ENCODE data around the gene ZNF283.

The ZNF283 gene

DNA sequence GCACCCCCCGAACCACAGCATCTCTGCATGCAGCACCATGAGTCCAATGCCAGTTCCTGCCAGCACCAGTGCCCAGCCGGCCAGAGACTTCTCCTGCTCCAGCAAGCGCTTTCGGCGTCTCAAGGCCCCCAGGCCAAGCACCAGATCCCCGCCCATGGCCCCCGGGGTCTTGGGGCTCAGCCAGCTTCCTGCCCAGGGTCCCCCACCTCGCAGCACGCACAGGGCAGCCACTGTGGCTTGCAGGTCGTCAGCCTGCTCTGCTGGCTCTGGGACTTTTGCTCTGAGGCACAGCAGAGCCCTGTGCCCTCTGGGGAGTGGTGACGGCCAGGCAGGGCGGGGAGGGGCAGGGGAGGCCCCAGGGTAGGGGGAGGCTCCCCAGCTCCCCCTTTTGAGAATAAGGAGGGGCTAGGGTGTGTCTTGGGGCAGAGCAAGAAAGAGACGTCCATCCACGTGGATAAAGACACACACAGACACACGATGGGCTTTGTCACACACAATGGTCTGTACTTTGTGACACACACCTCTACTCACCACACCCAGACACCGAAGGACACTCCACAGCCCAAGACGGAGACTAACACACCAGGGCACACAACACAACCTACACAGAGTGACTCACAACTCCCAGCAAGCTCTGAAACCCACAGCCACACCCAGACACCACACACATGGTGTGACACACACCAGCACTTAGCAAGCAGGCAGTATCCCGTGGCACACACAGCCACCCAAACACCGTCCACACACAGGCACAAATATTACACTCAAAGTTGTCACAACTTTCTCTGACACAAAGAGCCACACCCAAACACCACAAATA lies 46.2 kb upstream of the ZNF283 start, which contains the start of gene KCNN4 (continued):
- TF ChIP-seq, protein P1, sequence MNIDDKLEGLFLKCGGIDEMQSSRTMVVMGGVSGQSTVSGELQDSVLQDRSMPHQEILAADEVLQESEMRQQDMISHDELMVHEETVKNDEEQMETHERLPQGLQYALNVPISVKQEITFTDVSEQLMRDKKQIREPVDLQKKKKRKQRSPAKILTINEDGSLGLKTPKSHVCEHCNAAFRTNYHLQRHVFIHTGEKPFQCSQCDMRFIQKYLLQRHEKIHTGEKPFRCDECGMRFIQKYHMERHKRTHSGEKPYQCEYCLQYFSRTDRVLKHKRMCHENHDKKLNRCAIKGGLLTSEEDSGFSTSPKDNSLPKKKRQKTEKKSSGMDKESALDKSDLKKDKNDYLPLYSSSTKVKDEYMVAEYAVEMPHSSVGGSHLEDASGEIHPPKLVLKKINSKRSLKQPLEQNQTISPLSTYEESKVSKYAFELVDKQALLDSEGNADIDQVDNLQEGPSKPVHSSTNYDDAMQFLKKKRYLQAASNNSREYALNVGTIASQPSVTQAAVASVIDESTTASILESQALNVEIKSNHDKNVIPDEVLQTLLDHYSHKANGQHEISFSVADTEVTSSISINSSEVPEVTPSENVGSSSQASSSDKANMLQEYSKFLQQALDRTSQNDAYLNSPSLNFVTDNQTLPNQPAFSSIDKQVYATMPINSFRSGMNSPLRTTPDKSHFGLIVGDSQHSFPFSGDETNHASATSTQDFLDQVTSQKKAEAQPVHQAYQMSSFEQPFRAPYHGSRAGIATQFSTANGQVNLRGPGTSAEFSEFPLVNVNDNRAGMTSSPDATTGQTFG (tag by site-specific recombination; IDR thresholded peaks at IDR 0.05; ENCODE audit: borderline replicate concordance) = 0 out of 2 replicates have a peak, but pooled peaks have one; percentile 44
- TF ChIP-seq ZNF184 (tag by site-specific recombination; IDR thresholded peaks at IDR 0.05) = no peak
- TF ChIP-seq ZNF514 (tag by site-specific recombination; IDR thresholded peaks at IDR 0.05) = no peak
- no peak for TF ChIP-seq KLF8 (tag by site-specific recombination; IDR thresholded peaks at IDR 0.05)
- TF ChIP-seq ZNF274 (IDR thresholded peaks at IDR 0.05; ENCODE audit: low read length) = no peak
- TF ChIP-seq ZNF274 (tag by site-specific recombination; IDR thresholded peaks at IDR 0.05; ENCODE audit: borderline replicate concordance) = 0 out of 2 replicates have a peak, but pooled peaks have one; percentile 51
- TF ChIP-seq GLI2 (tag by site-specific recombination; IDR thresholded peaks at IDR 0.05; ENCODE audit: borderline replicate concordance, low read depth) = no peak
- TF ChIP-seq KLF1 (tag by site-specific recombination; IDR thresholded peaks at IDR 0.05) = peak; percentile 97
- no peak for TF ChIP-seq ZNF521 (tag by site-specific recombination; IDR thresholded peaks at IDR 0.05)

DNA sequence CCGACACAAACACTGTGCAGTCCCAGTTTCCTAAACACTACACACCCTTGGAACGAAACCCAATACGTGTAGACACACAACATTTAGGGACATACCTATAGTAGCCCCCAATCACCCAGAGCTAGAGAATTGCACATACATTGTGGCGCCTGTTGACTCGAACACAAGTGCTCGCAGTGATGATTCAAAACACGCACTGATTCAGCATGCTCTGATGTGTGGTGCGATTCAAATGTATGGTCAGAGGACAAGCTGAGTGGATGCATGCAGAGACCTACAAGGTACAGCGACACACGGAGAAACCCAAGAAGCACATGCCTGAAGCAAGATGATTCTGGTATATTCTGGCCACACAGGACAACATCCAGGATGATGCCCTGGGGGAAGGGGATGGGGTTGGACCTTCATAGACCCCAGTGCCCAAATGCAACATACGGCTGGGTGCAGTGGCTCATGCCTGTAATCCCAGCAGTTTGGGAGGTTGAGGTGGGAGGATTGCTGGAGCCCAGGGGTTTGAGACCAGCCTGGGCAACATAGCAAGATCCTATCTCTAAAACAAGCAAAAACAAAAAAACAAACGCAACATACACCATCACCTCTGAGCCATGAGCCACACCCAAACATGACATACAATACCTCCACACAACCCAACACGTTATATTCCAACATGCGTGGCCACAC lies 45.4 kb upstream of the ZNF283 start:
- no peak overlapping the region for H3K27ac ChIP-seq (ENCODE audit: extremely low read depth, low read depth, low read length)
- no peak overlapping the region for H3K4me3 ChIP-seq (ENCODE audit: low read depth, low read length)
- CTCF ChIA-PET = interaction anchor here (9.2 to 17.4 kb wide), 2 partner anchors 15 to 38 kb away, joined by 173 to 203 read pairs; no protein-coding TSS in a partner anchor
- H3K4me1 ChIP-seq (ENCODE audit: control insufficient read depth, insufficient read depth, low read length) = peaks cover 5% of the 10 kb centered on the region
- H3K36me3 ChIP-seq (ENCODE audit: control insufficient read depth in 2 of 2, insufficient read depth in 1 of 2, low read length in 2 of 2) = no peaks in the 10 kb centered on the region
- POLR2A ChIA-PET = no interaction called here
- H3K9me3 ChIP-seq (ENCODE audit: control insufficient read depth, insufficient read depth, low read depth, low read length) = no peaks in the 10 kb centered on the region
- TF ChIP-seq ZNF239 (tag by site-specific recombination; IDR thresholded peaks at IDR 0.05) (no peak), ZNF202 (tag by site-specific recombination; IDR thresholded peaks at IDR 0.05; ENCODE audit: borderline replicate concordance) (no peak), ZNF391 (tag by site-specific recombination; IDR thresholded peaks at IDR 0.05; ENCODE audit: borderline replicate concordance, low read depth) (no peak), ZNF223 (tag by site-specific recombination; IDR thresholded peaks at IDR 0.05) (0 out of 2 replicates have a peak, but pooled peaks have one; percentile 30), ZNF837 (tag by site-specific recombination; IDR thresholded peaks at IDR 0.05) (no peak), ZNF121 (tag by site-specific recombination; IDR thresholded peaks at IDR 0.05) (peak; percentile 98), SP2 (tag by site-specific recombination; IDR thresholded peaks at IDR 0.05) (no peak), ZNF169 (tag by site-specific recombination; IDR thresholded peaks at IDR 0.05) (peak; percentile 27; the same call in 1 of the 2 replicates), ZNF354C (tag by site-specific recombination; IDR thresholded peaks at IDR 0.05; ENCODE audit: borderline replicate concordance, low read depth) (no peak), ZNF157 (tag by site-specific recombination; IDR thresholded peaks at IDR 0.05) (peak; percentile 44; the same call in 1 of the 2 replicates), ZNF311 (tag by site-specific recombination; IDR thresholded peaks at IDR 0.05; ENCODE audit: borderline replicate concordance) (no peak), BCL11A (tag by site-specific recombination; IDR thresholded peaks at IDR 0.05; ENCODE audit: low read depth) (0 out of 2 replicates have a peak, but pooled peaks have one; percentile 29), SCRT2 (tag by site-specific recombination; IDR thresholded peaks at IDR 0.05) (no peak), ZNF561 (tag by site-specific recombination; IDR thresholded peaks at IDR 0.05; ENCODE audit: borderline replicate concordance) (no peak)
- TF ChIP-seq, protein P2, sequence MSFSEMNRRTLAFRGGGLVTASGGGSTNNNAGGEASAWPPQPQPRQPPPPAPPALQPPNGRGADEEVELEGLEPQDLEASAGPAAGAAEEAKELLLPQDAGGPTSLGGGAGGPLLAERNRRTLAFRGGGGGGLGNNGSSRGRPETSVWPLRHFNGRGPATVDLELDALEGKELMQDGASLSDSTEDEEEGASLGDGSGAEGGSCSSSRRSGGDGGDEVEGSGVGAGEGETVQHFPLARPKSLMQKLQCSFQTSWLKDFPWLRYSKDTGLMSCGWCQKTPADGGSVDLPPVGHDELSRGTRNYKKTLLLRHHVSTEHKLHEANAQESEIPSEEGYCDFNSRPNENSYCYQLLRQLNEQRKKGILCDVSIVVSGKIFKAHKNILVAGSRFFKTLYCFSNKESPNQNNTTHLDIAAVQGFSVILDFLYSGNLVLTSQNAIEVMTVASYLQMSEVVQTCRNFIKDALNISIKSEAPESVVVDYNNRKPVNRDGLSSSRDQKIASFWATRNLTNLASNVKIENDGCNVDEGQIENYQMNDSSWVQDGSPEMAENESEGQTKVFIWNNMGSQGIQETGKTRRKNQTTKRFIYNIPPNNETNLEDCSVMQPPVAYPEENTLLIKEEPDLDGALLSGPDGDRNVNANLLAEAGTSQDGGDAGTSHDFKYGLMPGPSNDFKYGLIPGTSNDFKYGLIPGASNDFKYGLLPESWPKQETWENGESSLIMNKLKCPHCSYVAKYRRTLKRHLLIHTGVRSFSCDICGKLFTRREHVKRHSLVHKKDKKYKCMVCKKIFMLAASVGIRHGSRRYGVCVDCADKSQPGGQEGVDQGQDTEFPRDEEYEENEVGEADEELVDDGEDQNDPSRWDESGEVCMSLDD (tag by site-specific recombination; IDR thresholded peaks at IDR 0.05) = no peak
- TF ChIP-seq, protein P3, sequence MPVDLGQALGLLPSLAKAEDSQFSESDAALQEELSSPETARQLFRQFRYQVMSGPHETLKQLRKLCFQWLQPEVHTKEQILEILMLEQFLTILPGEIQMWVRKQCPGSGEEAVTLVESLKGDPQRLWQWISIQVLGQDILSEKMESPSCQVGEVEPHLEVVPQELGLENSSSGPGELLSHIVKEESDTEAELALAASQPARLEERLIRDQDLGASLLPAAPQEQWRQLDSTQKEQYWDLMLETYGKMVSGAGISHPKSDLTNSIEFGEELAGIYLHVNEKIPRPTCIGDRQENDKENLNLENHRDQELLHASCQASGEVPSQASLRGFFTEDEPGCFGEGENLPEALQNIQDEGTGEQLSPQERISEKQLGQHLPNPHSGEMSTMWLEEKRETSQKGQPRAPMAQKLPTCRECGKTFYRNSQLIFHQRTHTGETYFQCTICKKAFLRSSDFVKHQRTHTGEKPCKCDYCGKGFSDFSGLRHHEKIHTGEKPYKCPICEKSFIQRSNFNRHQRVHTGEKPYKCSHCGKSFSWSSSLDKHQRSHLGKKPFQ (tag by site-specific recombination; IDR thresholded peaks at IDR 0.05) = no peak

Measured in HEK293 (cell line).